Body of pancreas (tissue), 4 donors: ENCODE data around the gene SGPL1.

Source experiments
- POLR2A ChIP-seq, 3 donors: fragments of 450-650 bp; IDR thresholded peaks; one replicate each; pipeline ENCODE4 v1.6.1; 2016; ENCODE audit warnings: antibody characterized with exemption in 3 of 3, mild to moderate bottlenecking in 2 of 3
- TF ChIP-seq, protein P1 (sequence below), 7 experiments: fragments of 450-650 bp in 4 of 7; fragments of 200-600 bp in 3 of 7; sonication (generic) in 3 of 7; IDR thresholded peaks; one replicate each; pipeline ENCODE4 v1.5.1; 2016 to 2019; ENCODE audit warnings: antibody characterized with exemption in 7 of 7

DNA sequence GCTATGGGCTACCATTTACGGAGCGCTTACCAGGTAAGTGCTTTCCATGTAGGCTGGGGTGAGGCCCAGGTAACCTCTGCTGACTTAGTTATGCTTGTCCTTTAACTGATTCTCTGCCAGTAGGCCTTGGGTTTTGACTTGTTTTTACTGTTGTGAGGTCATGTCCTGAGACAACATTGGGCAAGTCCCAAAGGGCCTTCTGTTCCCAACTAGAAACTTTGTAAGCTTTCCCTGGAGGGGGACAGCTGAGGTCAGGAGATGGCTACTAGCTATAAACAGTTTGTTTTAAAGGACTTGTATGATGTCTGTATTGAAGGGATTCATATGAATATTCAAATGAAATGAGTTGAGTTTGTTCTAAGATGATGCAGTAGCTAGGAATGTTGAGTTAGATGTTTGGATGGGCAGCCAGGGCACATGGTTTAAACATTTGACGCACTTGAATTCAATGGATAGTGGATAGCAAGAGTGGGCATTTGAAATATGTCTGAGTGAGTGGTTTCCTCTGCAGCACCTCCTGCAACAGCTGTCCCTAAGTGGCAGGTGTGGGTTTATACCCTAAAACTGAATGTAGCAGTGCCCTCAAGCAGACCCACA, 10.0 kb upstream of the SGPL1 start:
- TF ChIP-seq, protein P1, sequence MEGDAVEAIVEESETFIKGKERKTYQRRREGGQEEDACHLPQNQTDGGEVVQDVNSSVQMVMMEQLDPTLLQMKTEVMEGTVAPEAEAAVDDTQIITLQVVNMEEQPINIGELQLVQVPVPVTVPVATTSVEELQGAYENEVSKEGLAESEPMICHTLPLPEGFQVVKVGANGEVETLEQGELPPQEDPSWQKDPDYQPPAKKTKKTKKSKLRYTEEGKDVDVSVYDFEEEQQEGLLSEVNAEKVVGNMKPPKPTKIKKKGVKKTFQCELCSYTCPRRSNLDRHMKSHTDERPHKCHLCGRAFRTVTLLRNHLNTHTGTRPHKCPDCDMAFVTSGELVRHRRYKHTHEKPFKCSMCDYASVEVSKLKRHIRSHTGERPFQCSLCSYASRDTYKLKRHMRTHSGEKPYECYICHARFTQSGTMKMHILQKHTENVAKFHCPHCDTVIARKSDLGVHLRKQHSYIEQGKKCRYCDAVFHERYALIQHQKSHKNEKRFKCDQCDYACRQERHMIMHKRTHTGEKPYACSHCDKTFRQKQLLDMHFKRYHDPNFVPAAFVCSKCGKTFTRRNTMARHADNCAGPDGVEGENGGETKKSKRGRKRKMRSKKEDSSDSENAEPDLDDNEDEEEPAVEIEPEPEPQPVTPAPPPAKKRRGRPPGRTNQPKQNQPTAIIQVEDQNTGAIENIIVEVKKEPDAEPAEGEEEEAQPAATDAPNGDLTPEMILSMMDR (IDR thresholded peaks at IDR 0.05), result no peak
- no peak for TF ChIP-seq POLR2A (IDR thresholded peaks at IDR 0.05)
